Psoas muscle (tissue), 8 donors: ENCODE data around the gene TCERG1L. TPM values are rescaled to one million over a fixed set of nuclear protein-coding genes. Genes with fewer than 3 reads are reported as not detected.

ENCODE experiments used
- ATAC-seq, 4 donors: fragments of 200-7000 bp; cut with Tn5 transposase; one replicate each; pipeline ENCODE4 v1.9.1; 2020; ENCODE audit warnings: moderate library complexity in 3 of 4, mild to moderate bottlenecking in 2 of 4
- DNase-seq, 2 donors: peaks; one replicate each; pipeline ENCODE4 v3.0.0-alpha.2; 2020
- H3K27ac ChIP-seq: fragments of 200-600 bp; one replicate; pipeline ENCODE4 v1.8.0; 2022
- H3K27me3 ChIP-seq, 3 donors: fragments of 200-600 bp in 1 of 3; one replicate each; pipeline versions ENCODE4 v1.6.1 to v1.8.0; 2013 to 2022; ENCODE audit warnings: low read length in 2 of 3, mild to moderate bottlenecking in 2 of 3, moderate library complexity in 1 of 3; ENCODE audit not compliant: insufficient read depth in 3 of 3
- H3K36me3 ChIP-seq, 2 donors: fragments of 200-600 bp in 1 of 2; one replicate each; pipeline versions ENCODE4 v1.6.1 to v1.8.0; 2013 to 2022; ENCODE audit warnings: low read depth in 1 of 2, mild to moderate bottlenecking in 1 of 2, moderate library complexity in 1 of 2; ENCODE audit not compliant: insufficient read depth in 1 of 2
- H3K4me1 ChIP-seq: fragments of 200-600 bp; one replicate; pipeline ENCODE4 v1.8.0; 2022
- H3K4me3 ChIP-seq: fragments of 200-600 bp; one replicate; pipeline ENCODE4 v1.8.0; 2022; ENCODE audit warnings: mild to moderate bottlenecking
- H3K9me3 ChIP-seq: fragments of 200-600 bp; one replicate; pipeline ENCODE4 v1.8.0; 2022
- CTCF ChIP-seq: fragments of 200-600 bp; IDR thresholded peaks from one replicate; pipeline ENCODE4 v1.8.0; 2022; ENCODE audit warnings: antibody characterized with exemption
- WGBS, 3 donors: extraction: QIAGEN DNeasy Blood & Tissue Kit; methylation state at CpG; one replicate each; pipeline versions ENCODE4 v1.1.6 to v1.1.7; 2013; 5-methylcytosine and 5-hydroxymethylcytosine counted together
- intact Hi-C, 2 donors: fragments of 100-400 bp; cut with DNase I; formaldehyde crosslinking; loops; one replicate each; pipeline versions ENCODE4 v1.11.0 to v1.14.2; 2022
- polyA plus RNA-seq, 3 donors: library from polyadenylated mRNA; stranded (reverse); fragments of 200-250 nt; gene quantifications; one replicate each; pipeline ENCODE4 v1.2.3, GENCODE V29; 2013
- total RNA-seq, 4 donors: library from RNA; stranded (reverse); fragmentation: NEBNext Ultra II Directional in 2 of 4; extraction: Animal tissue kit (Norgen Biotek cat#: 25700) in 2 of 4; gene quantifications; one replicate each; pipeline versions ENCODE4 v1.2.1 to v1.2.4, GENCODE V29; 2021 to 2023
- donor health status: healthy with polysubstance abuse.
- donor health status: DM: no; HTN: no; CAD: no; lungs with moderate emphysema.
- donor health status: Bipolar disorder and iron deficiency.
- donor health status: healthy.
- donor health status: DM: yes; HTN: yes; CAD: no.
- donor health status: DM: no; HTN: no; CAD: no.
- donor health status: DM: no; HTN: no; CAD: no.
- donor health status: DM: yes; HTN: yes; CAD: no.

Gene TCERG1L
- total and polyA plus RNA-seq, 7 donors, result 0.01 TPM; not detected in 6

DNA sequence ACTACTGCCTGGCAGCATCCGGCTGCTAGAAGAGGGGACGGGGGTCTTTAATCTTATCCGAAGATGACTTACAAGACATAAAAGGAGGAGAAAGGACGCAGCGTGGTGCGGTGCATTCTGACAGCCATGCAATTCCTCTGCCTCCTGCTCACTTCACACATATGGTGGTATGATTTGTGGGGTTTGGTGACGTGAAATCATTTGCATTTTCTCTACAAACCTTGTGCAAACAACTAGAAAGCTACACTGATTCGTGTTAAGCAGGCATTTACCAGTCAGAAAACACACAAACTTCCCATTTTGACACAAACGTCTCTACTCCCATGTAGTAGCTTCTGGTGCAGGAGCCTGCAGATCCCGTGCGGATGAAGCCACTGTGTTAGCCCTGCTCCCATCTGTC lies 6.8 kb upstream of the TCERG1L start:
- H3K9me3 ChIP-seq, result no peaks in the 10 kb centered on the region
- H3K27me3 ChIP-seq, result peaks cover 3 to 48% (median 16%) of the 10 kb centered on the region in 3 donors
- no peak overlapping the region for H3K27ac ChIP-seq
- no peak overlapping the region for H3K4me3 ChIP-seq
- H3K4me1 ChIP-seq, result no peaks in the 10 kb centered on the region
- DNase-seq (no peak), ATAC-seq (no peak)
- intact Hi-C loops, result no loop called here
- no peak for TF ChIP-seq CTCF
- WGBS, 3 donors, result 72 to 74% (median 73%) methylated on average over 11 of the region's 11 CpGs
- H3K36me3 ChIP-seq, result no peaks in the 10 kb centered on the region

DNA sequence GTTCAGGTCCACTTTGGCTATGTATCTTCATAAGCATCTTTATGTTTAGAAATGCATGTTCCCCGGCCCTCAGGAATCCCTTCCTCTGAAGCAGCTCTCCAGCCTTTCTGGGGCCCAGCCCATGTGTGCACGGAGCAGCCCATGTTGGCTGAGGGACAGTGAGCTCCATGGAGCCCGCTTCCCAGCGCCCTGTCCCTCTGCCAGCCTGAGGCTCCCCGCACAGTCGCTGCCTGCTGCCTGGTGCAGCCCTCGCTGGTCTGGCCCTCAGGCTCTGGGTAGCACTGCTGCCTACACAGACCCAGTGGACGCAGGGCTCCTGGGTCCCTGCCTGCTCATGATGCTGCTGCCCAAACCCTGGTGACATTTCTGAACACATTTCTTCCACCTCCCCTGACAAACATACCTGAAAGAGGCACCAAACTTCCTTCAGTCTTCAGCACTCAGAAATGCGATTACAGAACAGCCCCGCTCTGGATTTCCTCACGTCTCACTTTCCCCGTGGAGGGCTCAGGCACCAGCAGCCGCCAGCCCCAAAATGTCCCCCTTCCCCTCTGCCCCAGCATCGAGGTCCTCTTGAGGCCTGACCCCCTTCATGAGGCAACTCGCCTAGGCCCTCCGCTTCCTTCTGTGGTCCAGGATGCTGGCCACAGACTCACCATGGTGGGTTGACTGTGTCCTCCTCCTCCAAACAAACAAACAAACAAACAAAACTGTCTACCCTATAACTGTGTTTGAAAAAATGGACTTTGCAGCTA lies 5.0 kb upstream of the TCERG1L start:
- no peak for ATAC-seq
- no peak for DNase-seq
- Histone ChIP-seq H3K4me1 (no peaks in the 10 kb centered on the region), H3K27ac (no peak overlapping the region), H3K4me3 (no peak overlapping the region), H3K9me3 (no peaks in the 10 kb centered on the region), H3K27me3 (peaks cover 3 to 54% (median 17%) of the 10 kb centered on the region in 3 donors), H3K36me3 (no peaks in the 10 kb centered on the region)
- TF ChIP-seq CTCF, result no peak
- intact Hi-C loops, result no loop called here
- 73 to 76% (median 76%) methylated on average over 16 of the region's 16 CpGs for WGBS, 3 donors

- no peak overlapping the region for H3K27ac ChIP-seq
- H3K9me3 ChIP-seq, result no peaks in the 10 kb centered on the region
- no peak for ATAC-seq
- no peak for TF ChIP-seq CTCF
- no peak overlapping the region for H3K4me3 ChIP-seq
- 69 to 81% (median 77%) methylated on average over 9 of the region's 9 CpGs for WGBS, 3 donors
- H3K36me3 ChIP-seq, result no peaks in the 10 kb centered on the region
- intact Hi-C loops, result no loop called here
- DNase-seq, result no peak
- H3K4me1 ChIP-seq, result no peaks in the 10 kb centered on the region
- peaks cover 3 to 56% (median 23%) of the 10 kb centered on the region in 3 donors for H3K27me3 ChIP-seq
Measured at GRCh38 chr10:131315344-131315743, 3.8 kb upstream of the TCERG1L start.

GRCh38 chr10:131314799-131315198 lies 3.3 kb upstream of the TCERG1L start:
- WGBS, 3 donors, result 65 to 74% (median 66%) methylated on average over 10 of the region's 10 CpGs
- intact Hi-C loops, result no loop called here
- H3K27me3 ChIP-seq, result peaks cover 3 to 62% (median 23%) of the 10 kb centered on the region in 3 donors
- H3K9me3 ChIP-seq, result no peaks in the 10 kb centered on the region
- no peak overlapping the region for H3K4me3 ChIP-seq
- no peak overlapping the region for H3K27ac ChIP-seq
- TF ChIP-seq CTCF, result no peak
- H3K36me3 ChIP-seq, result no peaks in the 10 kb centered on the region
- DNase-seq (no peak), ATAC-seq (no peak)
- no peaks in the 10 kb centered on the region for H3K4me1 ChIP-seq

GRCh38 chr10:131314148-131314547 lies 2.6 kb upstream of the TCERG1L start:
- no peaks in the 10 kb centered on the region for H3K36me3 ChIP-seq
- H3K27me3 ChIP-seq, result peaks cover 3 to 68% (median 23%) of the 10 kb centered on the region in 3 donors
- intact Hi-C loops, result no loop called here
- no peak overlapping the region for H3K4me3 ChIP-seq
- no peaks in the 10 kb centered on the region for H3K4me1 ChIP-seq
- no peak overlapping the region for H3K27ac ChIP-seq
- 79 to 82% (median 82%) methylated on average over 3 of the region's 3 CpGs for WGBS, 3 donors
- TF ChIP-seq CTCF, result no peak
- no peaks in the 10 kb centered on the region for H3K9me3 ChIP-seq
- DNase-seq, result no peak
- ATAC-seq, result no peak
